Vagina (tissue), 2 donors: ENCODE results near the gene C1QTNF5.

Experiments
- POLR2A ChIP-seq, 2 donors: fragments of 450-650 bp; IDR thresholded peaks; one replicate each; pipeline ENCODE4 v1.6.1; 2017; ENCODE audit warnings: antibody characterized with exemption in 2 of 2, mild to moderate bottlenecking in 2 of 2, moderate library complexity in 2 of 2
- POLR2AphosphoS5 ChIP-seq, 2 donors: sonication (generic); formaldehyde crosslinking; IDR thresholded peaks; one replicate each; pipeline ENCODE4 v1.9.0; 2017; ENCODE audit warnings: antibody characterized with exemption in 2 of 2, mild to moderate bottlenecking in 2 of 2, low read depth in 1 of 2; ENCODE audit not compliant: insufficient read depth in 1 of 2
- TF ChIP-seq, protein P1 (sequence below), 3 experiments: fragments of 450-650 bp in 2 of 3; fragments of 200-600 bp in 1 of 3; sonication (generic) in 1 of 3; IDR thresholded peaks; one replicate each; pipeline ENCODE4 v1.5.1; 2017 to 2019; ENCODE audit warnings: antibody characterized with exemption in 3 of 3, mild to moderate bottlenecking in 2 of 3, moderate library complexity in 2 of 3

DNA sequence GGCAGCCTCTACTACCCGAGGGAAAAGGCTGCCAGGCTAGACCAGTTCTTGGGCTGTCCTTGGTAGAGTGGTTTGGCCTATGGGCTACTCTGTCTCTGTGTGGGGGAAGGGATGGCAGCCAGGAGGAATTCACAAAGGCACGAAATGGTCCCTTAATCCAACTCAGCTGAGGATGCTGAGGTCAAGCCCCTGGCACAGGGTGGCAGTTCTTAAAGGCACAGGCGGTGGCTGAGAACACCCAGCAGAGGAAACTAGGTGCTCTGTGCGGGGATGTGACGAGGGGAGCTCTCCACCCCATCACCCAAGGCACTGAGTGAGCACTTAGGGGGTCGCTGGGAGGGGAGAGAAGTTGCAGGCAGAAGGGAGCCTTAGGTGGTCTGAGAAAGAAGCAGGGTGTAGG, 5.9 kb upstream of the C1QTNF5 start, which contains the start of gene MFRP:
- TF ChIP-seq, protein P1, sequence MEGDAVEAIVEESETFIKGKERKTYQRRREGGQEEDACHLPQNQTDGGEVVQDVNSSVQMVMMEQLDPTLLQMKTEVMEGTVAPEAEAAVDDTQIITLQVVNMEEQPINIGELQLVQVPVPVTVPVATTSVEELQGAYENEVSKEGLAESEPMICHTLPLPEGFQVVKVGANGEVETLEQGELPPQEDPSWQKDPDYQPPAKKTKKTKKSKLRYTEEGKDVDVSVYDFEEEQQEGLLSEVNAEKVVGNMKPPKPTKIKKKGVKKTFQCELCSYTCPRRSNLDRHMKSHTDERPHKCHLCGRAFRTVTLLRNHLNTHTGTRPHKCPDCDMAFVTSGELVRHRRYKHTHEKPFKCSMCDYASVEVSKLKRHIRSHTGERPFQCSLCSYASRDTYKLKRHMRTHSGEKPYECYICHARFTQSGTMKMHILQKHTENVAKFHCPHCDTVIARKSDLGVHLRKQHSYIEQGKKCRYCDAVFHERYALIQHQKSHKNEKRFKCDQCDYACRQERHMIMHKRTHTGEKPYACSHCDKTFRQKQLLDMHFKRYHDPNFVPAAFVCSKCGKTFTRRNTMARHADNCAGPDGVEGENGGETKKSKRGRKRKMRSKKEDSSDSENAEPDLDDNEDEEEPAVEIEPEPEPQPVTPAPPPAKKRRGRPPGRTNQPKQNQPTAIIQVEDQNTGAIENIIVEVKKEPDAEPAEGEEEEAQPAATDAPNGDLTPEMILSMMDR (IDR thresholded peaks at IDR 0.05) = no peak
- TF ChIP-seq POLR2A (IDR thresholded peaks at IDR 0.05) (no peak), POLR2AphosphoS5 (IDR thresholded peaks at IDR 0.05; ENCODE audit: insufficient read depth in 1 of 2, low read depth in 1 of 2) (no peak)
